Fibroblast of villous mesenchyme (primary cell): ENCODE results near the gene HEPACAM2. TPM values are rescaled to one million over a fixed set of nuclear protein-coding genes. Genes with fewer than 3 reads are reported as not detected.

Experiments used
- DNase-seq: peaks from one replicate; pipeline ENCODE4 v3.0.0-alpha.2; 2010; ENCODE audit warnings: low read depth
- H3K4me3 ChIP-seq: 2 replicates; pipeline ENCODE4 v1.5.1; 2011; ENCODE audit warnings: low read depth, mild to moderate bottlenecking, low read length
- total RNA-seq: library from RNA; depleted of rRNA; stranded (reverse); fragments of >200 nt; gene quantifications from 2 replicates; pipeline ENCODE4 v1.2.3, GENCODE V29; 2012
- TF ChIP-seq, protein P1 (sequence below): IDR thresholded peaks from 2 replicates; pipeline ENCODE4 v1.5.1; 2012; ENCODE audit warnings: low read depth, mild to moderate bottlenecking, low read length; ENCODE audit not compliant: insufficient read depth

HEPACAM2 gene
- total RNA-seq, 1 donor, result not detected

DNA sequence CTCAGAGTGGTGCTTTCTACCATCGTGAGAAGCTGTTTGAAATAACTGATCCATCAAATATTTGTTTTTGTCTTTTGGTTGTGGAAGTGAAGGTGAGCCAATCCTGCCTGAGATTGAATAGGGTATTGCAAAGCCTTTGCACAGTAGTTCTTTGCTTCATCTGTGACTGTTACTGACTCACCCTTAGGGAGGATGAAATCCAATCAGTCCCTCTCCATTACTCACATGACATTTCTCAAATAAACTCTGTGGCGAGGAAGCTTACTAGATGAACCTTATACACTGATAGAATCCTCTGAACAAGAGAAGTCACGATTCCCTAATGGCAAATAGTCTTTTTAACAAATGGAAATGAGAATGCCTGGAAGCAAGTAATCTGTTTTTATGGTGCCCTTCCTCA is 31.9 kb downstream of the HEPACAM2 start:
- H3K4me3 ChIP-seq, result no peak overlapping the region
- TF ChIP-seq, protein P1, sequence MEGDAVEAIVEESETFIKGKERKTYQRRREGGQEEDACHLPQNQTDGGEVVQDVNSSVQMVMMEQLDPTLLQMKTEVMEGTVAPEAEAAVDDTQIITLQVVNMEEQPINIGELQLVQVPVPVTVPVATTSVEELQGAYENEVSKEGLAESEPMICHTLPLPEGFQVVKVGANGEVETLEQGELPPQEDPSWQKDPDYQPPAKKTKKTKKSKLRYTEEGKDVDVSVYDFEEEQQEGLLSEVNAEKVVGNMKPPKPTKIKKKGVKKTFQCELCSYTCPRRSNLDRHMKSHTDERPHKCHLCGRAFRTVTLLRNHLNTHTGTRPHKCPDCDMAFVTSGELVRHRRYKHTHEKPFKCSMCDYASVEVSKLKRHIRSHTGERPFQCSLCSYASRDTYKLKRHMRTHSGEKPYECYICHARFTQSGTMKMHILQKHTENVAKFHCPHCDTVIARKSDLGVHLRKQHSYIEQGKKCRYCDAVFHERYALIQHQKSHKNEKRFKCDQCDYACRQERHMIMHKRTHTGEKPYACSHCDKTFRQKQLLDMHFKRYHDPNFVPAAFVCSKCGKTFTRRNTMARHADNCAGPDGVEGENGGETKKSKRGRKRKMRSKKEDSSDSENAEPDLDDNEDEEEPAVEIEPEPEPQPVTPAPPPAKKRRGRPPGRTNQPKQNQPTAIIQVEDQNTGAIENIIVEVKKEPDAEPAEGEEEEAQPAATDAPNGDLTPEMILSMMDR, result no peak
- no peak for DNase-seq

DNA sequence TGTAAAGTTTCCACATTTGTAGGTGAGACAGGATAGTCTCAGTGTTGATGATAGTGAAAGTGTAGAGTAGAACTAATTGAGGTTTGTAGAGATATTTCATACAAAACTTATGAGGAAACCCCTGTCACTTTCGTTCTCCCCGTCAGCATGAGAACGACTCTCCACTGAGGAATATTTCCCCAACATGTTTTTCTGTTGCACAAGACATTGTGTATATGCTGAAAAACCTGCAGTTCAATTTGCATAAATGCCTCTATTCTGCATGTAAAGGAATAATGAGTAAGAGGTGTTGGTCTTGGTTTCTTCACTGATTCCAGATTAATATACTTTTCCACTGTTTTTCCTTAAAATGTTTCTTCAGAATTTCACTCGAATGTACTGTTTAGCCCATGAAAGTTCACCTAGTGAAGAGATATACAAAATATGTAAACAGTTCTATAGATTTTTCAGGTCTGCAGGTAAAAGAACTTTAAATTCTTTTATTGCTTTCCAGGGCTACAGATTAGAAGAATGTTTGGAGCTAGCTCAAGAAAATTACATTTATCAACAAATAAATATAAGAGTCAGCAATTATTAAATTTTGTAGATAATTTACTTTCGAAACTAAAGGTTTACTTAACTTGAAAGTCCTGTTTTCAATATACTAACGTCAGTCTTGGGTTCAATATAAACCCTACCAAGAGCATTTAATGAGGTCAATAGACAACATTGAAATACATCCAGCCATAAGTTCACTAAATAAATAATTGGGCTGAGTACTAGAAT is 37.2 kb downstream of the HEPACAM2 start:
- no peak for DNase-seq
- no peak overlapping the region for H3K4me3 ChIP-seq
- TF ChIP-seq, protein P1, result no peak

DNA sequence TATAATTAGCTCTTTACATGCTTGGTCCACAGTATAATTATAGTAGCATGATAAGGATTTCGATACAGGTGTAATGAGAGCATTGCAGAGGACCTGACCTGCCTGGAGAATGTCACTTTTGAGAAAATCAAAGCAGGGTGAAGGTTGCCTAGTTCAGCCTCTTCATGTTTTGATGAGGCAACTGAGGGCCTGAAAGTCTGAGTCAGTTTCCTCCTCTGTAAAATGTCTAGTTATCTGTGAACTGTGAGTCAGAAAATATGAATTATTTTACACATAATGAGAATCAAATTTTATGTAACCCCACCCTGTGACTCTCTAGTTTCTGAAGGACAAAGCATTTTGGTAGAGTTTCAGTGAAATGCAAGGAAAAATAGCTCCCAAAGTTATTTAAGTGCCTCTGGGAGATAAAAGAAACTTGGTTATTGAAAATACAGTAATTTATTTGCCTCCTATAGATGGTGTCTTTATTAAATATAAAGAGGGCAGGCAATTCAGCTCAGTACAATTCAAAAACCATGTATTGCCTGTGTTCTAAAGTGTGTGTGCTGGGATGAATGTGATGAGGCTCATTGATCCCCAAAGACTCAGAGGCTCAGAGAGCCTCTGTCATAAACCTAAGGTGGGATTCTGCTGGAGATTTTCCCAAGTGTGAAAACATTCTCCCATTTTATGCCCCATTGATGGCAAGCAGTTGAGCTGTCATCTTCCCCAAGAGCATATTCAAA is 40.8 kb downstream of the HEPACAM2 start:
- no peak overlapping the region for H3K4me3 ChIP-seq
- TF ChIP-seq, protein P1, result no peak
- no peak for DNase-seq

GRCh38 chr7:93179173-93179572 is 47.1 kb downstream of the HEPACAM2 start:
- TF ChIP-seq, protein P1, result no peak
- no peak overlapping the region for H3K4me3 ChIP-seq
- no peak for DNase-seq

- no peak for DNase-seq
Measured at GRCh38 chr7:93178213-93178612, 48.1 kb downstream of the HEPACAM2 start.

DNA sequence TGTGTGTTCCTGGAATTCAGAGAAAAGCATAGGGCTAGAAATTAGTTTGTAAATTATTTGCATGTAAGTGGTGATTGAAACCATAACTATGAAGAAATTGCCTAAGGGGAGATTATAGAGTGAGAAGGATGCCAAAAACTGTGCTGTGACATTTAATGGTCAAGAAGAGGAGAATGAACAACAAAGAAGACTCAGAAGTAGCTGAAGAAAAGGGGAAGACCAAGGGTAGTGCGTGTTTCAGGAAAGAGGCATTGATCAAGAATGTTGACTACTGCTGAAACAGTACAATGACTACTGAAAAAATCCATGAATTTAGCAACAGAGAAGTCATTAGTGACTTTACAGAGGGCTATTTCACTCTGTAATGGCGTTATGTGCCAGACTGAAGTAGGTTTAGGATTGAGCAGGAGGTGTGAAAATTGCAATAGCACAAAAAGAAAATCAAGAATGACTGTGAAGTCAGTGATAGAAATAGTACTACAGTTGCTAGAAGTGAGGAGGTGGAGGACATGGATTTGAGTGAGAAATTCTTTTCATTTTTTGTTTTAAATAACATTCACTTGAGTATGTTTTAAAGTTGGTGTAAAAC is 49.2 kb downstream of the HEPACAM2 start:
- no peak for DNase-seq
- no peak overlapping the region for H3K4me3 ChIP-seq
- TF ChIP-seq, protein P1, result no peak

More at GRCh38 chr7:93178213-93178612, 48.1 kb downstream of the HEPACAM2 start:
- TF ChIP-seq, protein P1, result peak; percentile 3
- H3K4me3 ChIP-seq, result no peak overlapping the region
